ENCODE measurements around the gene MAP3K7CL. TPM values are rescaled to one million over a fixed set of nuclear protein-coding genes. Genes with fewer than 3 reads are reported as not detected.

The MAP3K7CL gene
- polyA plus RNA-seq, 1 experiment: 11.0 TPM

GRCh38 chr21:29187944-29188343 is 57.5 kb downstream of the MAP3K7CL start:
- Histone ChIP-seq H3K27me3 (ENCODE audit: control insufficient read depth, insufficient read depth, low read length) (no peaks in the 10 kb centered on the region), H3K27ac (ENCODE audit: low read depth, low read length) (no peak overlapping the region), H3K4me3 (ENCODE audit: low read depth, low read length) (no peak overlapping the region), H3K9me3 (ENCODE audit: control insufficient read depth, insufficient read depth, low read length) (no peaks in the 10 kb centered on the region)
- ChIA-PET POLR2A (interaction anchor here (0.5 to 0.8 kb wide), 2 partner anchors 111 to 151 kb away, joined by 4 read pairs; no protein-coding TSS in a partner anchor), CTCF (interaction anchor here (1.0 kb wide), 1 partner anchor 21 kb away, joined by 3 read pairs; no protein-coding TSS in a partner anchor)
- TF ChIP-seq CTCF (IDR thresholded peaks at IDR 0.05; ENCODE audit: low read depth, low read length): no peak
- peak; percentile 74 for DNase-seq (ENCODE audit: low read depth, low spot score)

GRCh38 chr21:29189353-29189752 is 58.9 kb downstream of the MAP3K7CL start:
- no peak for TF ChIP-seq CTCF (IDR thresholded peaks at IDR 0.05; ENCODE audit: low read depth, low read length)
- Histone ChIP-seq H3K4me3 (ENCODE audit: low read depth, low read length) (no peak overlapping the region), H3K9me3 (ENCODE audit: control insufficient read depth, insufficient read depth, low read length) (no peaks in the 10 kb centered on the region; the same call in 1 of the 2 replicates), H3K27ac (ENCODE audit: low read depth, low read length) (no peak overlapping the region), H3K27me3 (ENCODE audit: control insufficient read depth, insufficient read depth, low read length) (no peaks in the 10 kb centered on the region)
- ChIA-PET CTCF (no interaction called here), POLR2A (no interaction called here)
- no peak for DNase-seq (ENCODE audit: low read depth, low spot score)

GRCh38 chr21:29190923-29191331 is 60.5 kb downstream of the MAP3K7CL start:
- H3K9me3 ChIP-seq (ENCODE audit: control insufficient read depth, insufficient read depth, low read length): no peaks in the 10 kb centered on the region; the same call in 1 of the 2 replicates
- no peak for DNase-seq (ENCODE audit: low read depth, low spot score)

GRCh38 chr21:29193072-29193471 is 62.6 kb downstream of the MAP3K7CL start:
- DNase-seq (ENCODE audit: low read depth, low spot score): no peak
- Histone ChIP-seq H3K9me3 (ENCODE audit: control insufficient read depth, insufficient read depth, low read length) (peaks cover 3% of the 10 kb centered on the region), H3K4me3 (ENCODE audit: low read depth, low read length) (no peak overlapping the region), H3K27ac (ENCODE audit: low read depth, low read length) (no peak overlapping the region), H3K27me3 (ENCODE audit: control insufficient read depth, insufficient read depth, low read length) (no peaks in the 10 kb centered on the region)
- ChIA-PET CTCF (no interaction called here), POLR2A (no interaction called here)
- TF ChIP-seq CTCF (IDR thresholded peaks at IDR 0.05; ENCODE audit: low read depth, low read length): no peak

More at GRCh38 chr21:29190923-29191331, 60.5 kb downstream of the MAP3K7CL start:
- ChIA-PET POLR2A (no interaction called here), CTCF (no interaction called here)
- TF ChIP-seq CTCF (IDR thresholded peaks at IDR 0.05; ENCODE audit: low read depth, low read length): no peak
- H3K27me3 ChIP-seq (ENCODE audit: control insufficient read depth, insufficient read depth, low read length): no peaks in the 10 kb centered on the region
- H3K27ac ChIP-seq (ENCODE audit: low read depth, low read length): no peak overlapping the region
- no peak overlapping the region for H3K4me3 ChIP-seq (ENCODE audit: low read depth, low read length)

GRCh38 chr21:29193901-29194300 is 63.5 kb downstream of the MAP3K7CL start:
- H3K9me3 ChIP-seq (ENCODE audit: control insufficient read depth, insufficient read depth, low read length): peaks cover 3% of the 10 kb centered on the region
- H3K27me3 ChIP-seq (ENCODE audit: control insufficient read depth, insufficient read depth, low read length): no peaks in the 10 kb centered on the region
- ChIA-PET CTCF (interaction anchor here (1.0 kb wide), 1 partner anchor 23 kb away, joined by 3 read pairs; no protein-coding TSS in a partner anchor), POLR2A (no interaction called here)
- H3K4me3 ChIP-seq (ENCODE audit: low read depth, low read length): no peak overlapping the region
- TF ChIP-seq CTCF (IDR thresholded peaks at IDR 0.05; ENCODE audit: low read depth, low read length): no peak
- no peak for DNase-seq (ENCODE audit: low read depth, low spot score)
- no peak overlapping the region for H3K27ac ChIP-seq (ENCODE audit: low read depth, low read length)

All from AG04450 (cell line).